HUES48 (cell line): ENCODE measurements around the gene BRMS1.
"Not testable (repeated sequence)": the region's sequence is repeated elsewhere in the genome, so short reads cannot be mapped to it uniquely, and the experiment has no call there.

Source experiments
- H3K27ac ChIP-seq: one replicate; pipeline ENCODE4 v1.7.0; 2013; ENCODE audit warnings: low read depth, low read length, inconsistent platforms
- H3K27me3 ChIP-seq: 2 replicates; pipeline ENCODE4 v1.6.1; 2013; ENCODE audit warnings: mild to moderate bottlenecking, low read length; ENCODE audit not compliant: control insufficient read depth, insufficient read depth
- H3K36me3 ChIP-seq: 2 replicates; pipeline ENCODE4 v1.6.1; 2013; ENCODE audit warnings: low read length; ENCODE audit not compliant: control insufficient read depth, insufficient read depth
- H3K4me1 ChIP-seq: 2 replicates; pipeline ENCODE4 v1.6.1; 2013; ENCODE audit warnings: mild to moderate bottlenecking, low read length; ENCODE audit not compliant: control insufficient read depth, insufficient read depth
- H3K4me3 ChIP-seq: 2 replicates; pipeline ENCODE4 v1.5.1; 2013; ENCODE audit warnings: mild to moderate bottlenecking, low read depth, low read length
- H3K9ac ChIP-seq: 2 replicates; pipeline ENCODE4 v1.6.1; 2013; ENCODE audit warnings: mild to moderate bottlenecking, low read depth, low read length, moderate library complexity
- H3K9me3 ChIP-seq: 2 replicates; pipeline ENCODE4 v1.6.1; 2013; ENCODE audit warnings: low read length; ENCODE audit not compliant: control insufficient read depth, insufficient read depth

The BRMS1 gene

GRCh38 chr11:66327171-66328030 is 17.5 kb downstream of the BRMS1 start:
- no peak overlapping the region for H3K27ac ChIP-seq
- no peaks in the 10 kb centered on the region for H3K9me3 ChIP-seq
- no peak overlapping the region for H3K9ac ChIP-seq
- H3K36me3 ChIP-seq, result no peaks in the 10 kb centered on the region
- H3K4me1 ChIP-seq, result peaks cover 11% of the 10 kb centered on the region
- H3K27me3 ChIP-seq, result peaks cover 7% of the 10 kb centered on the region; the same call in 1 of the 2 replicates
- no peak overlapping the region for H3K4me3 ChIP-seq

- H3K9me3 ChIP-seq, result no peaks in the 10 kb centered on the region
- no peak overlapping the region for H3K9ac ChIP-seq
- H3K4me3 ChIP-seq, result no peak overlapping the region
- no peak overlapping the region for H3K27ac ChIP-seq
- peaks cover 11% of the 10 kb centered on the region for H3K4me1 ChIP-seq
- H3K27me3 ChIP-seq, result peaks cover 7% of the 10 kb centered on the region; the same call in 1 of the 2 replicates
- H3K36me3 ChIP-seq, result no peaks in the 10 kb centered on the region
Measured at GRCh38 chr11:66326261-66327111, 18.4 kb downstream of the BRMS1 start.

DNA sequence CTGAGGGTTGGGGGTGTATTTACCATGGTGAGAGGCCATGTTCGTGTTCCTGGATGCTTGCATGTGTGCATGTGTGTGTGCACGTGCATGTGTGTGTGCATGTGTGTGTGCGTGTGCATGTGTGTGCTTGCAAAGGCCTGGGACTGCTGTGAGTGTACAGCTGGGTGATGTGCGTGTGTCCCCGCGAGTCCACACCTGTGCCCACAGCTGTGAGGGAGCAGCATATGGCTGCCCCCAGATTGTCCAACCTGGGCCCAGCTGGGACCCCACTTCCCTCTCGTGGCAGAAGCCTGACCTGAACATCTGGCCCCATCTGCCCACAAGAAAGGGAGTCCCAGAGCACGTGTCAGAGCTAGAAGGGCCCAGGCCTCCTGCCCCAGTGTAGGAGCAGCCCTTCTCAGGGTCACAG is 19.6 kb downstream of the BRMS1 start:
- Histone ChIP-seq H3K27ac (no peak overlapping the region), H3K9ac (no peak overlapping the region)

DNA sequence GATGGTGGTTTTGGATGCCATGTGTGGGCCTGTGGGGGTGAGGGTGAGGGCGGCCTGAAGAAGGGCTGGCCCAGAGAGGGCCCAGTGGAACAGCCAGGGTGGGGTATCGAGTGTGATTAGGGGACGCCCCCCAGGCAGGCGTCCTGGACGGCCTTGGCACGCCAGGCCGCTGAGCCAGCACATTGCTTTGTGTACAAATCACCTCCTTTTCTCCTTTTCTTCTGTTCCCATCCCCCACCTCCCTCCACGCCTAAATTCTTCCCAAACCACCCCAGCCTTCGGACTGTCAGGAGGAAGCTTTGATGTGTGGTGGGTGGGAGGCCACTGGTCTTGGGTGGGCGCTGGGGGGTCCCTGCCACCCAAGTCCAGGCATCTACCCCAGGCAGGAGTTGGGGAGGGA is 20.2 kb downstream of the BRMS1 start:
- Histone ChIP-seq H3K4me1 (peaks cover 11% of the 10 kb centered on the region), H3K4me3 (no peak overlapping the region), H3K27me3 (peaks cover 7% of the 10 kb centered on the region; the same call in 1 of the 2 replicates), H3K9ac (no peak overlapping the region), H3K27ac (no peak overlapping the region), H3K36me3 (no peaks in the 10 kb centered on the region), H3K9me3 (no peaks in the 10 kb centered on the region)

More for the DNA sequence above, 19.6 kb downstream of the BRMS1 start:
- peaks cover 11% of the 10 kb centered on the region for H3K4me1 ChIP-seq
- no peaks in the 10 kb centered on the region for H3K36me3 ChIP-seq
- peaks cover 7% of the 10 kb centered on the region; the same call in 1 of the 2 replicates for H3K27me3 ChIP-seq
- no peaks in the 10 kb centered on the region for H3K9me3 ChIP-seq
- H3K4me3 ChIP-seq, result no peak overlapping the region

DNA sequence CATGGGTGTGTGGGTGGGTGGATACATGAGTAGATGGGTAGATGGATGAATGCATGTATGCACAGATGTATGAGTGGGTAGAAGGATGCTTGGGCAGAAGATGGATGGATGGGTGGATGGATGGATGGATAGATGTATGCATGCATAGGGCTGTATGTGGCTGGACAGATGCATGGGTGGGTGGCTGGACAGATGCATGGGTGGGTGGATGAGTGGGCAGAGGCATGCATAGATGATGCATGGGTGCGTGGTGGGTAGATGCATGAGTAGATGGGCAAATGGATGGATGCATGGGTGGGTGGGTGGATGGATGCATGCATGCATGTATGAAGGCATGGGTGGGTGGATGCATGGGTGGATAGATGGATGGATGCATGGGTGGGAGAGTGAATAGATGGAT is 21.2 kb downstream of the BRMS1 start:
- H3K9ac ChIP-seq, result no peak overlapping the region

DNA sequence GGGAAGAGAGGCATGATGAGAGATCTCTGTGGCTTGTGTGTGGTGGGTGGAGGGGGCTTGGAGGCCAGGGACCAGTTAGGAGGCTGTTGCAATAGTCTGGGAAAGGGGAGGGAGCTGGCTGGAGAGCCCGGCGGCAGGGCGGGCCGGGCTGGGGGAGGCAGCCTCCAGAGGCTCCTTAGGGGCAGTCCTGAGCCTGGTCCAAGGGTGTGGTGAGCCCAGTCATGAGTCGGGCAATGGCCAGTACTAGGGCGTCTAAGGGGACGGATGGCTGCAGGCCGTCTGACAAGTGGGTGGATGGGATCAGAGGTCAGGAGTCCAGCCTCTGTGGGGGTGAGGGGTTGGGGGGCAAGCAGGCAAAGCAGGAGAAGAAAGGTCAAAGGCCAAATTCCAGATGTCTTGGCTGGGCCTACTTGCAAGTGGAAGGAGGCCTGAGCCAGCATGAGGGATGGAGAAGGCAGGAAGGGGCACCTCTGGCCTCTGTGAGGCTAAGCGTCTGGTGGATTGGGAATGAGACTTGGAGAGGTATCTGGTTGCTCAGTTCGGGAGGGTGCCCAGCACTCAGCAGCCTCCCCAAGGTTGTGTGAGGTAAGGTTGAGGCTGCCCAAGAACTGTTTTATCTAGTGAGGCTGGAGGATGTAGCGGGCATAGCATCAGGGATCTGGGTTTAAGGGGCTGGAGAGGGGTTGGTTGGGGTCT is 22.0 kb downstream of the BRMS1 start:
- H3K27me3 ChIP-seq, result peaks cover 3% of the 10 kb centered on the region; the same call in 1 of the 2 replicates
- no peak overlapping the region for H3K9ac ChIP-seq
- H3K4me1 ChIP-seq, result peaks cover 13% of the 10 kb centered on the region
- no peaks in the 10 kb centered on the region for H3K36me3 ChIP-seq
- H3K9me3 ChIP-seq, result no peaks in the 10 kb centered on the region
- no peak overlapping the region for H3K27ac ChIP-seq
- H3K4me3 ChIP-seq, result no peak overlapping the region

More for the DNA sequence above, 21.2 kb downstream of the BRMS1 start:
- peaks cover 7% of the 10 kb centered on the region; the same call in 1 of the 2 replicates for H3K27me3 ChIP-seq
- H3K4me3 ChIP-seq, result no peak overlapping the region
- peaks cover 9% of the 10 kb centered on the region for H3K4me1 ChIP-seq
- H3K36me3 ChIP-seq, result no peaks in the 10 kb centered on the region
- H3K27ac ChIP-seq, result no peak overlapping the region
- no peaks in the 10 kb centered on the region for H3K9me3 ChIP-seq

DNA sequence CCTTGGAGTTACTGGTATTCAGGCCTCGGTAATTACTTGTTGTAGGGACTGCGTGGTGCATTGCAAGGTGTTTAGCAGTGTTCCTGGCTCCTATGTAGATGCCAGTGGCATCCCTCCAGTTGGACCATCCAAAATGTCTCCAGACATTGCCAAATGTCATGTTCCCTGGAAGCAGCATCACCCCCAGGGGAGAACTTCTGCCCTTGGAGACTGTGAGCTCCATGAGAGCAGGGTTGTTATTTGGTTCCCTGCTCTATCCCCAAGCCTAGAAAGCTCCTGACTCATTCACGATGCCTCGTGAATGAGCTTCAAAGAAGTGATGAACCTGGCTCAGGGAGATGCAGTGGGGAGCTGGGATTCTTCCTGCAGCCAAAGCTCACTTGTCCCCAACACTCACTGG is 23.3 kb downstream of the BRMS1 start:
- H3K4me3 ChIP-seq, result no peak overlapping the region
- H3K27ac ChIP-seq, result no peak overlapping the region

GRCh38 chr11:66320748-66321147 is 24.2 kb downstream of the BRMS1 start:
- not testable (repeated sequence) for H3K9me3 ChIP-seq, H3K9ac ChIP-seq, H3K27me3 ChIP-seq, H3K36me3 ChIP-seq, H3K4me3 ChIP-seq, H3K27ac ChIP-seq
- H3K4me1 ChIP-seq, result peaks cover 18% of the 10 kb centered on the region

More for the DNA sequence above, 23.3 kb downstream of the BRMS1 start:
- Histone ChIP-seq H3K4me1 (peaks cover 18% of the 10 kb centered on the region), H3K9ac (no peak overlapping the region), H3K27me3 (no peaks in the 10 kb centered on the region), H3K36me3 (no peaks in the 10 kb centered on the region), H3K9me3 (no peaks in the 10 kb centered on the region)

DNA sequence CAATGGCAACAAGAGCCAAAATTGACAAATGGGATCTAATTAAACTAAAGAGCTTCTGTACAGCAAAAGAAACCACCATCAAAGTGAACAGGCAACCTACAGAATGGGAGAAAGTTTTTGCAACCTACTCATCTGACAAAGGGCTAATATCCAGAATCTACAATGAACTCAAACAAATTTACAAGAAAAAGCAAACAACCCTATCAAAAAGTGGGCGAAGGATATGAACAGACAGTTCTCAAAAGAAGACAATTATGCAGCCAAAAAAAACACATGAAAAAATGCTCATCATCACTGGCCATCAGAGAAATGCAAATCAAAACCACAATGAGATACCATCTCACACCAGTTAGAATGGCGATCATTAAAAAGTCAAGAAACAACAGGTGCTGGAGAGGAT is 24.6 kb downstream of the BRMS1 start:
- H3K27me3 ChIP-seq, H3K4me3 ChIP-seq, H3K9me3 ChIP-seq, H3K9ac ChIP-seq, H3K27ac ChIP-seq, H3K36me3 ChIP-seq: not testable (repeated sequence)
- H3K4me1 ChIP-seq, result peaks cover 18% of the 10 kb centered on the region

DNA sequence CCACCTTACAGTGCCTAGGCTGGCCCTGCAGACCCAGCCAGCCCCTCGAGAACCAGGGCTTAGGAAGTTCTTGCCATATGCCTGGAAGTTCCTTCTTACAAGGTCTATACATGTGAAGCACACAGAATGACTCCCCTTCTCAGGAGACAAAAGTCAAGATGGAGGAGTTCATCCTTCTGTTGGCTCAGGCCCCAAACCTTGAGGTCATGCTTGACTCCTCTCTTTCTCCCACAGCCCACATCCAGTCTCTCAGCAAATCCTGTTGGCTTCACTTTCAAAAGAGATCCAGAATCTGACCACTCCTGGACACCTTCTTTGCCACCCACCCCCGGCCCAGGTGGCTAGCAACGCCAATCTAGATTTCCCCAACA is 26.3 kb downstream of the BRMS1 start:
- no peak overlapping the region for H3K9ac ChIP-seq
- H3K4me3 ChIP-seq, result no peak overlapping the region
- no peak overlapping the region for H3K27ac ChIP-seq

More for the DNA sequence above, 26.3 kb downstream of the BRMS1 start:
- H3K27me3 ChIP-seq, result no peaks in the 10 kb centered on the region; the same call in 1 of the 2 replicates
- no peaks in the 10 kb centered on the region for H3K9me3 ChIP-seq
- H3K36me3 ChIP-seq, result no peaks in the 10 kb centered on the region
- H3K4me1 ChIP-seq, result peaks cover 19% of the 10 kb centered on the region
